Testis (tissue), 3 donors: Measurements from ENCODE around the gene LRRC8D. TPM values are rescaled to one million over a fixed set of nuclear protein-coding genes. Genes with fewer than 3 reads are reported as not detected.

Experiments used
- DNase-seq: peaks from one replicate; pipeline ENCODE4 v3.0.0-alpha.2; 2019
- H3K27ac ChIP-seq, 2 donors: fragments of 200-600 bp; sonication (generic); one replicate each; pipeline ENCODE4 v1.5.1; 2019
- H3K27me3 ChIP-seq: fragments of 200-600 bp; sonication (generic); one replicate; pipeline ENCODE4 v1.5.1; 2019
- H3K36me3 ChIP-seq: fragments of 200-600 bp; sonication (generic); one replicate; pipeline ENCODE4 v1.5.1; 2017; ENCODE audit warnings: low read depth; ENCODE audit errors: missing control alignments
- H3K4me1 ChIP-seq: fragments of 200-600 bp; sonication (generic); one replicate; pipeline ENCODE4 v1.5.1; 2019
- H3K4me3 ChIP-seq, 2 donors: fragments of 200-600 bp; sonication (generic); one replicate each; pipeline ENCODE4 v1.5.1; 2017 to 2019
- H3K9me3 ChIP-seq: fragments of 200-600 bp; sonication (generic); one replicate; pipeline ENCODE4 v1.5.1; 2017
- POLR2A ChIP-seq: fragments of 450-650 bp; IDR thresholded peaks from one replicate; pipeline ENCODE4 v1.6.1; 2017; ENCODE audit warnings: antibody characterized with exemption, mild to moderate bottlenecking, moderate library complexity
- WGBS, 2 donors: methylation state at CpG; one replicate each; pipeline ENCODE4 v1.1.5; 2018; 5-methylcytosine and 5-hydroxymethylcytosine counted together
- intact Hi-C: fragments of 100-400 bp; cut with DNase I; formaldehyde crosslinking; loops from one replicate; pipeline ENCODE4 v1.15.1; 2023; ENCODE audit warnings: low total_unique reads
- polyA plus RNA-seq: library from polyadenylated mRNA; stranded (reverse); fragments of 350-450 nt; fragmentation: Illumina TruSeq; extraction: RNeasy Lipid Tissue Mini Kit (QIAGEN cat#74804); gene quantifications from one replicate; pipeline ENCODE4 v1.2.3, GENCODE V29; 2014; ENCODE audit warnings: low read depth, low replicate concordance; ENCODE audit not compliant: insufficient read depth
- total RNA-seq, 2 donors: library from RNA; depleted of rRNA; stranded (reverse); fragments of >200 nt; gene quantifications; one replicate each; pipeline ENCODE4 v1.2.3, GENCODE V29; 2016
- TF ChIP-seq, protein P1 (sequence below), 3 experiments: fragments of 450-650 bp in 2 of 3; fragments of 200-600 bp in 1 of 3; sonication (generic) in 1 of 3; IDR thresholded peaks; one replicate each; pipeline ENCODE4 v1.5.1; 2016 to 2019; ENCODE audit warnings: antibody characterized with exemption in 3 of 3, mild to moderate bottlenecking in 2 of 3, moderate library complexity in 1 of 3

LRRC8D gene
- total and polyA plus RNA-seq, 3 donors from 2014 or later: 20.8 to 46.1 (median 41.1) TPM

- 91 to 92% methylated on average over 2 of the region's 2 CpGs for WGBS, 2 donors
- H3K27ac ChIP-seq: no peak overlapping the region
- intact Hi-C loops: loop anchor here (10.0 kb wide), 1 partner anchor 177 kb away; no protein-coding TSS in a partner anchor
Observed at GRCh38 chr1:89807503-89807902, 13.3 kb upstream of the LRRC8D start.

DNA sequence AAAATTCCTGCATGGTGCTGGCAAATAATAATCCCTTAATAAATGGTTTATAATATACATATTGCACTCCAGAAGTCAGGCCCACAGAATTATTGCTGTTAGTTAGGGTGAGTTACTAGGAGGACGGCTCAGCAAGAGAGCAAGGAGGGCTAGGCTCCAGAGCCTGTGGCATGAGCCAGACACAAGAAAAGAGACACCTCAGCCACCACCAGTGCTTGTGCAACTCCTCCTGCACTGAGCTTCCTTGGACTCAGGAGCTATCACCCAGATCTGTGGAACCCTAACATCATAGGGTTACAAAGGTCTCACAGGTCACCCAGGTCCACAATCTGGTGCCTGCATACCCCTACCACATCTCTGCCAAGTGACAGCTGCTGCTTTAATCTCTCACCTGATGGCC lies 12.8 kb upstream of the LRRC8D start:
- WGBS, 2 donors: 89 to 100% methylated on average over 1 of the region's 1 CpG
- TF ChIP-seq, protein P1, sequence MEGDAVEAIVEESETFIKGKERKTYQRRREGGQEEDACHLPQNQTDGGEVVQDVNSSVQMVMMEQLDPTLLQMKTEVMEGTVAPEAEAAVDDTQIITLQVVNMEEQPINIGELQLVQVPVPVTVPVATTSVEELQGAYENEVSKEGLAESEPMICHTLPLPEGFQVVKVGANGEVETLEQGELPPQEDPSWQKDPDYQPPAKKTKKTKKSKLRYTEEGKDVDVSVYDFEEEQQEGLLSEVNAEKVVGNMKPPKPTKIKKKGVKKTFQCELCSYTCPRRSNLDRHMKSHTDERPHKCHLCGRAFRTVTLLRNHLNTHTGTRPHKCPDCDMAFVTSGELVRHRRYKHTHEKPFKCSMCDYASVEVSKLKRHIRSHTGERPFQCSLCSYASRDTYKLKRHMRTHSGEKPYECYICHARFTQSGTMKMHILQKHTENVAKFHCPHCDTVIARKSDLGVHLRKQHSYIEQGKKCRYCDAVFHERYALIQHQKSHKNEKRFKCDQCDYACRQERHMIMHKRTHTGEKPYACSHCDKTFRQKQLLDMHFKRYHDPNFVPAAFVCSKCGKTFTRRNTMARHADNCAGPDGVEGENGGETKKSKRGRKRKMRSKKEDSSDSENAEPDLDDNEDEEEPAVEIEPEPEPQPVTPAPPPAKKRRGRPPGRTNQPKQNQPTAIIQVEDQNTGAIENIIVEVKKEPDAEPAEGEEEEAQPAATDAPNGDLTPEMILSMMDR (IDR thresholded peaks at IDR 0.05): no peak
- no peak for TF ChIP-seq POLR2A
- H3K27me3 ChIP-seq: no peaks in the 10 kb centered on the region
- no peaks in the 10 kb centered on the region for H3K9me3 ChIP-seq
- DNase-seq: no peak
- no peak overlapping the region for H3K27ac ChIP-seq
- H3K4me1 ChIP-seq: no peaks in the 10 kb centered on the region
- H3K36me3 ChIP-seq: no peaks in the 10 kb centered on the region
- intact Hi-C loops: loop anchor here (10.0 kb wide), 1 partner anchor 177 kb away; no protein-coding TSS in a partner anchor
- no peak overlapping the region for H3K4me3 ChIP-seq

More at GRCh38 chr1:89807503-89807902, 13.3 kb upstream of the LRRC8D start:
- H3K4me3 ChIP-seq: no peak overlapping the region
- H3K36me3 ChIP-seq: no peaks in the 10 kb centered on the region
- TF ChIP-seq, protein P1 (IDR thresholded peaks at IDR 0.05): no peak
- TF ChIP-seq POLR2A: no peak
- no peaks in the 10 kb centered on the region for H3K4me1 ChIP-seq
- no peak for DNase-seq
- H3K27me3 ChIP-seq: no peaks in the 10 kb centered on the region
- H3K9me3 ChIP-seq: no peaks in the 10 kb centered on the region

GRCh38 chr1:89808441-89809117 lies 12.3 kb upstream of the LRRC8D start:
- Histone ChIP-seq H3K9me3 (no peaks in the 10 kb centered on the region), H3K27me3 (no peaks in the 10 kb centered on the region), H3K4me1 (no peaks in the 10 kb centered on the region), H3K27ac (no peak overlapping the region), H3K4me3 (no peak overlapping the region), H3K36me3 (no peaks in the 10 kb centered on the region)
- WGBS, 2 donors: 75 to 77% methylated on average over 5 of the region's 5 CpGs
- DNase-seq: no peak
- TF ChIP-seq, protein P1 (IDR thresholded peaks at IDR 0.05): no peak
- no peak for TF ChIP-seq POLR2A
- intact Hi-C loops: loop anchor here (10.0 kb wide), 1 partner anchor 176 kb away; no protein-coding TSS in a partner anchor

DNA sequence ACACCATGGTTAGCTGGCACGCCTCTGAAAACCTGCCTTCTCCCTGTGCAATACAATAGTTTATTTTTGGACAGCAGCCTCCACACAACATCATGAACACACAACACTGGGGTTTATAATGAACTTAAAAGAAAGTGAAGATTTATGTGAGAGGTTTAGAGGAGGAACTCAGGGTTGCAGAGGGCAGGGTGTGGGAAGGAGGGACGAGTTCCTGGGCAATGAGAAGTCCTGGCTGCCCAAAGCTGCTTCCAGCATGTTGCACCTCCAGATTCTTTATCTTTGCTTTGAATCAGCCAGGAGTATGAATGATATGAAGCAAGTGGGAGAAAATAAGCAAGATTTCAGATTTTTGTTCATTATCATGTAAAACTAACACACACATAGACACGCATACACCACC lies 11.3 kb upstream of the LRRC8D start:
- Histone ChIP-seq H3K36me3 (no peaks in the 10 kb centered on the region), H3K9me3 (no peaks in the 10 kb centered on the region), H3K27me3 (no peaks in the 10 kb centered on the region), H3K4me3 (no peak overlapping the region), H3K4me1 (no peaks in the 10 kb centered on the region), H3K27ac (no peak overlapping the region)
- TF ChIP-seq, protein P1 (IDR thresholded peaks at IDR 0.05): no peak
- no peak for TF ChIP-seq POLR2A
- intact Hi-C loops: loop anchor here (10.0 kb wide), 1 partner anchor 175 kb away; no protein-coding TSS in a partner anchor
- 82 to 83% methylated on average over 3 of the region's 3 CpGs for WGBS, 2 donors
- DNase-seq: no peak

DNA sequence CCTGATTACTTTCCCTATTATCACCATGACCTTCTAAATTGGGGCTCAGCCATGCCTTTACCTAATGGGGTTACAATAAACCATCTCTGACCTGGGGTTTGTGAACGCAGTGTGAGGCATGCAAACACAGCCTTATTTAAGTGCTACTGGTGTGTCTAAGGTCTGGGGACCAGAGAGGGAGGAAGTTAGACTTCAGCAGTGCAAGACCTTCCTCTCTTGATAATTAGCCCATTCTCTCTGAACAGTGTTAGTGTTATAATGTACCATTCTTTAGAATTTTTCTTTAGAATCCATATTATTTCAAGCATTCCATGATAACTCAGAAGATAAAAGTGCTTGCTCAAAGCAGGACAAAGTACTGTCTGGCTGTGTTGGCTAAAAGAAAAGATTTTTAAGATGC lies 10.5 kb upstream of the LRRC8D start:
- H3K27me3 ChIP-seq: no peaks in the 10 kb centered on the region
- WGBS, 2 donors: 66 to 81% methylated on average over 1 of the region's 1 CpG
- H3K4me3 ChIP-seq: no peak overlapping the region
- no peak for DNase-seq
- no peak overlapping the region for H3K27ac ChIP-seq
- no peaks in the 10 kb centered on the region for H3K36me3 ChIP-seq
- H3K9me3 ChIP-seq: no peaks in the 10 kb centered on the region
- intact Hi-C loops: no loop called here
- TF ChIP-seq, protein P1 (IDR thresholded peaks at IDR 0.05): no peak
- TF ChIP-seq POLR2A: no peak
- H3K4me1 ChIP-seq: no peaks in the 10 kb centered on the region
